GM12878 (cell line): ENCODE data around the gene SUFU. TPM values are rescaled to one million over a fixed set of nuclear protein-coding genes. Genes with fewer than 3 reads are reported as not detected.

Experiments
- ATAC-seq: fragments of 200-7000 bp; cut with Tn5 transposase; 3 replicates; pipeline ENCODE4 v1.9.1; 2020; ENCODE audit warnings: mild to moderate bottlenecking, moderate library complexity
- BruUV-seq: library from RNA; stranded (reverse); fragments of 400-500 nt; replicated peaks from 2 replicates; lab custom pipeline; 2021; lab: Mats Ljungman, UMichigan
- CTCF ChIA-PET: fragments of 300-600 bp; sonication (Branson Sonifier 250); formaldehyde crosslinking; extraction: SDS; loops from one replicate; lab custom pipeline; 2021; ENCODE audit warnings: inconsistent platforms; lab: Yijun Ruan, JAX
- POLR2A ChIA-PET: fragments of 350-600 bp; formaldehyde crosslinking; extraction: SDS; loops from one replicate; lab custom pipeline; 2021; ENCODE audit warnings: inconsistent platforms; lab: Charles Lee
- RAD21 ChIA-PET: fragments of 300-600 bp; sonication (Branson Sonifier 250); formaldehyde crosslinking; loops from one replicate; lab custom pipeline; 2023; ENCODE audit warnings: antibody characterized with exemption; ENCODE audit not compliant: unreplicated experiment; lab: Charles Lee
- SMC1A ChIA-PET: fragments of 300-600 bp; sonication (Branson Sonifier 250); formaldehyde crosslinking; loops from one replicate; lab custom pipeline; 2023; ENCODE audit not compliant: unreplicated experiment, uncharacterized antibody; lab: Charles Lee
- DNase-seq: peaks from one replicate; pipeline ENCODE4 v3.0.0-alpha.2; 2011; ENCODE audit warnings: low read depth, low spot score
- FAIRE-seq: peaks from 3 replicates; lab custom pipeline; 2011; peaks lifted over from hg19 to GRCh38; lab: Jason Lieb, UNC
- H2AFZ ChIP-seq: 2 replicates; pipeline ENCODE4 v1.6.0; 2011; ENCODE audit warnings: low read depth, low read length, control low read depth; ENCODE audit not compliant: control insufficient read depth
- H3K27ac ChIP-seq: 2 replicates; pipeline ENCODE4 v1.5.1; 2011; ENCODE audit warnings: control low read depth; ENCODE audit not compliant: control insufficient read depth, insufficient read depth
- H3K27me3 ChIP-seq, 2 experiments: replicated peaks in 1 of 2; 2 replicates each; pipeline versions ENCODE4 v1.6.0 to v1.6.1; 2011; ENCODE audit warnings: low read length in 1 of 2; ENCODE audit not compliant: control insufficient read depth in 2 of 2, insufficient read depth in 2 of 2
- H3K36me3 ChIP-seq, 2 experiments: 2 replicates each; pipeline ENCODE4 v1.5.1; 2011; ENCODE audit warnings: low read length in 1 of 2; ENCODE audit not compliant: control insufficient read depth in 2 of 2, insufficient read depth in 2 of 2
- H3K4me1 ChIP-seq: 2 replicates; pipeline ENCODE4 v1.6.1; 2011; ENCODE audit warnings: mild to moderate bottlenecking, low read length, moderate library complexity, mixed read lengths; ENCODE audit not compliant: control insufficient read depth, insufficient read depth
- H3K4me2 ChIP-seq: 2 replicates; pipeline ENCODE4 v1.6.0; 2011; ENCODE audit warnings: control low read depth; ENCODE audit not compliant: control insufficient read depth, insufficient read depth
- H3K4me3 ChIP-seq: fragments of 200-600 bp; sonication (generic); 2 replicates; pipeline ENCODE4 v1.5.1; 2016
- H3K79me2 ChIP-seq: 2 replicates; pipeline ENCODE4 v1.6.0; 2011; ENCODE audit warnings: low read length; ENCODE audit not compliant: control insufficient read depth, insufficient read depth
- H3K9ac ChIP-seq: 2 replicates; pipeline ENCODE4 v1.8.0; 2011; ENCODE audit warnings: low read length, control low read depth, mixed read lengths; ENCODE audit not compliant: control insufficient read depth, insufficient read depth
- H3K9me3 ChIP-seq: replicated peaks from 3 replicates; pipeline ENCODE4 v1.5.1; 2011; ENCODE audit warnings: mild to moderate bottlenecking, low read length; ENCODE audit not compliant: control insufficient read depth, insufficient read depth
- H4K20me1 ChIP-seq: 2 replicates; pipeline ENCODE4 v1.6.0; 2011; ENCODE audit not compliant: control insufficient read depth, insufficient read depth
- CBX5 ChIP-seq: sonication (generic); IDR thresholded peaks from 2 replicates; pipeline ENCODE4 v1.6.1; 2016; ENCODE audit warnings: low read depth, moderate library complexity, mild to moderate bottlenecking, inconsistent platforms
- CREB1 ChIP-seq: IDR thresholded peaks from 2 replicates; pipeline ENCODE4 v1.6.1; 2012; ENCODE audit warnings: low read depth, mild to moderate bottlenecking, inconsistent platforms
- EED ChIP-seq: sonication (generic); IDR thresholded peaks from 2 replicates; pipeline ENCODE4 v1.6.1; 2016; ENCODE audit warnings: antibody characterized with exemption, low read depth
- EZH2 ChIP-seq: IDR thresholded peaks from 2 replicates; pipeline ENCODE4 v1.6.1; 2012; ENCODE audit warnings: low read depth, mild to moderate bottlenecking, control low read depth, inconsistent platforms, low read length, borderline replicate concordance; ENCODE audit not compliant: control insufficient read depth
- HDAC6 ChIP-seq: fragments of 200-600 bp; sonication (generic); IDR thresholded peaks from one replicate; pipeline ENCODE4 v1.8.0; 2017; ENCODE audit warnings: antibody characterized with exemption; ENCODE audit not compliant: unreplicated experiment
- HDGF ChIP-seq: fragments of 450-650 bp; IDR thresholded peaks from 2 replicates; pipeline ENCODE4 v1.6.1; 2016; ENCODE audit warnings: antibody characterized with exemption
- IKZF2 ChIP-seq, 2 experiments: fragments of 450-650 bp; IDR thresholded peaks; 2 replicates each; pipeline ENCODE4 v1.6.1; 2017; ENCODE audit warnings: mild to moderate bottlenecking in 2 of 2, moderate library complexity in 2 of 2
- LARP7 ChIP-seq: fragments of 450-650 bp; IDR thresholded peaks from 2 replicates; pipeline ENCODE4 v1.6.1; 2017; ENCODE audit warnings: mild to moderate bottlenecking
- PAX5 ChIP-seq: IDR thresholded peaks from 2 replicates; pipeline ENCODE4 v1.6.1; 2011; ENCODE audit warnings: low read depth, low read length, borderline replicate concordance
- RUNX3 ChIP-seq: IDR thresholded peaks from 2 replicates; pipeline ENCODE4 v1.6.1; 2012; ENCODE audit warnings: low read length, inconsistent platforms
- SREBF1 ChIP-seq: IDR thresholded peaks from 2 replicates; pipeline ENCODE4 v1.6.1; 2012; ENCODE audit warnings: mild to moderate bottlenecking, low read length
- YY1 ChIP-seq: IDR thresholded peaks from 2 replicates; pipeline ENCODE4 v1.6.1; 2011; ENCODE audit warnings: low read depth, mild to moderate bottlenecking, low read length
- ZBED1 ChIP-seq: IDR thresholded peaks from 2 replicates; pipeline ENCODE4 v1.6.1; 2016; ENCODE audit warnings: borderline replicate concordance
- ZBTB40 ChIP-seq: fragments of 450-650 bp; IDR thresholded peaks from 2 replicates; pipeline ENCODE4 v1.6.1; 2016; ENCODE audit warnings: mild to moderate bottlenecking, moderate library complexity, borderline replicate concordance
- ZZZ3 ChIP-seq: IDR thresholded peaks from 2 replicates; pipeline ENCODE4 v1.6.1; 2011; ENCODE audit warnings: low read depth; ENCODE audit not compliant: control insufficient read depth, insufficient read length
- WGBS: methylation state at CpG from one replicate; pipeline ENCODE4 v1.1.6; 2016; ENCODE audit warnings: low lambda C conversion rate; ENCODE audit not compliant: insufficient replicate concordance, insufficient coverage; ENCODE audit errors: missing lambda C conversion rate; 5-methylcytosine and 5-hydroxymethylcytosine counted together
- in situ Hi-C: fragments of 300-500 bp; cut with MboI; formaldehyde crosslinking; loops from 9 replicates; pipeline ENCODE4 v1.14.3; 2018; ENCODE audit warnings: mixed read lengths
- intact Hi-C: fragments of 100-400 bp; cut with micrococcal nuclease; formaldehyde crosslinking; loops from one replicate; pipeline ENCODE4 v1.14.2; 2022; ENCODE audit not compliant: unreplicated experiment
- polyA plus RNA-seq, 11 experiments: library from polyadenylated mRNA; depleted of rRNA in 4 of 11; unstranded in 6 of 11; stranded (reverse) in 5 of 11; fragments of >200 nt; fragmentation: Nextera tagmentation in 4 of 11; fragmentation: Illumina TruSeq in 1 of 11; extraction: Ambion mirVana in 4 of 11; extraction: Trizol in 1 of 11; gene quantifications; 1 replicate in 1 of 11; 2 replicates in 10 of 11; pipeline versions ENCODE4 v1.2.1 to v1.2.3, GENCODE V29; 2011 to 2016; ENCODE audit warnings: inconsistent platforms in 2 of 11, missing spikeins in 2 of 11, low read depth in 1 of 11
- total RNA-seq, 4 experiments: library from RNA; depleted of rRNA in 3 of 4; stranded (reverse); fragments of >200 nt in 3 of 4; fragmentation: Illumina TruSeq in 1 of 4; extraction: Trizol in 1 of 4; gene quantifications; 2 replicates each; pipeline versions ENCODE4 v1.2.1 to v1.2.3, GENCODE V29; 2013 to 2021
- TF ChIP-seq, protein P1 (sequence below): fragments of 450-650 bp; IDR thresholded peaks from 2 replicates; pipeline ENCODE4 v1.6.1; 2017; ENCODE audit warnings: low read depth, mild to moderate bottlenecking, moderate library complexity
- TF ChIP-seq, protein P2 (sequence below): fragments of 450-650 bp; IDR thresholded peaks from 2 replicates; pipeline ENCODE4 v1.6.1; 2016; ENCODE audit warnings: mild to moderate bottlenecking

Gene SUFU
- total and polyA plus RNA-seq, 10 of the 15 experiments (the other 5 are each of a cell fraction or from before 2014, with no cell fraction given): 0.68 to 7.7 (median 2.4) TPM

GRCh38 chr10:102673819-102674511 lies 170.2 kb downstream of the SUFU start:
- H3K4me3 ChIP-seq: no peak overlapping the region; the same call in 1 of the 2 replicates
- H3K4me1 ChIP-seq: peaks cover 28% of the 10 kb centered on the region
- peak overlapping the region; percentile 49 for H2AFZ ChIP-seq
- CTCF ChIA-PET: interaction anchor here (0.7 to 8.7 kb wide), 10 partner anchors 10 to 604 kb away, joined by 3 to 128 read pairs (median 18); partner anchors contain the start of genes ACTR1A, ARL3, SFXN2 and SUFU
- no peak for DNase-seq
- H3K27ac ChIP-seq: no peak overlapping the region
- H3K79me2 ChIP-seq: no peaks in the 10 kb centered on the region
- ATAC-seq: peak; percentile 58
- H4K20me1 ChIP-seq: no peaks in the 10 kb centered on the region
- BruUV-seq: no TSS peak
- H3K36me3 ChIP-seq: no peaks in the 10 kb centered on the region
- no peaks in the 10 kb centered on the region for H3K9me3 ChIP-seq
- SMC1A ChIA-PET: interaction anchor here (1.0 to 8.2 kb wide), 15 partner anchors 10 to 228 kb away, joined by 3 to 140 read pairs (median 5); partner anchors contain the start of genes ACTR1A, ARL3, SFXN2 and TRIM8
- 42% methylated on average over 18 of the region's 19 CpGs for WGBS
- RAD21 ChIA-PET: interaction anchor here (0.8 to 8.4 kb wide), 12 partner anchors 10 to 172 kb away, joined by 3 to 140 read pairs (median 4); partner anchors contain the start of genes ACTR1A, ARL3, CYP17A1 and SFXN2
- in situ Hi-C loops: no loop called here
- H3K27me3 ChIP-seq: no peaks in the 10 kb centered on the region
- POLR2A ChIA-PET: interaction anchor here (0.8 to 7.3 kb wide), 12 partner anchors 7 to 169 kb away, joined by 3 to 151 read pairs (median 14); partner anchors contain the start of genes ARL3, SFXN2 and TRIM8
- peak overlapping the region; percentile 52 for H3K4me2 ChIP-seq
- FAIRE-seq: no peak
- intact Hi-C loops: no loop called here
- H3K9ac ChIP-seq: no peak overlapping the region
- TF ChIP-seq, protein P1, sequence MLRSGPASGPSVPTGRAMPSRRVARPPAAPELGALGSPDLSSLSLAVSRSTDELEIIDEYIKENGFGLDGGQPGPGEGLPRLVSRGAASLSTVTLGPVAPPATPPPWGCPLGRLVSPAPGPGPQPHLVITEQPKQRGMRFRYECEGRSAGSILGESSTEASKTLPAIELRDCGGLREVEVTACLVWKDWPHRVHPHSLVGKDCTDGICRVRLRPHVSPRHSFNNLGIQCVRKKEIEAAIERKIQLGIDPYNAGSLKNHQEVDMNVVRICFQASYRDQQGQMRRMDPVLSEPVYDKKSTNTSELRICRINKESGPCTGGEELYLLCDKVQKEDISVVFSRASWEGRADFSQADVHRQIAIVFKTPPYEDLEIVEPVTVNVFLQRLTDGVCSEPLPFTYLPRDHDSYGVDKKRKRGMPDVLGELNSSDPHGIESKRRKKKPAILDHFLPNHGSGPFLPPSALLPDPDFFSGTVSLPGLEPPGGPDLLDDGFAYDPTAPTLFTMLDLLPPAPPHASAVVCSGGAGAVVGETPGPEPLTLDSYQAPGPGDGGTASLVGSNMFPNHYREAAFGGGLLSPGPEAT: 0 out of 2 replicates have a peak, but pooled peaks have one; percentile 18
- TF ChIP-seq CREB1 (peak; percentile 76), IKZF2 (IDR thresholded peaks at IDR 0.05) (0 out of 4 replicates have a peak, but pooled peaks have one; percentile 11 to 15), EED (0 out of 2 replicates have a peak, but pooled peaks have one; percentile 37), ZBTB40 (peak; percentile 52; the same call in 1 of the 2 replicates), HDAC6 (no peak), ZBED1 (no peak), YY1 (peak; percentile 74), ZZZ3 (no peak), HDGF (0 out of 2 replicates have a peak, but pooled peaks have one; percentile 23), LARP7 (0 out of 2 replicates have a peak, but pooled peaks have one; percentile 44), PAX5 (no peak), EZH2 (no peak), SREBF1 (no peak), CBX5 (no peak), RUNX3 (peak; percentile 72)
- TF ChIP-seq, protein P2, sequence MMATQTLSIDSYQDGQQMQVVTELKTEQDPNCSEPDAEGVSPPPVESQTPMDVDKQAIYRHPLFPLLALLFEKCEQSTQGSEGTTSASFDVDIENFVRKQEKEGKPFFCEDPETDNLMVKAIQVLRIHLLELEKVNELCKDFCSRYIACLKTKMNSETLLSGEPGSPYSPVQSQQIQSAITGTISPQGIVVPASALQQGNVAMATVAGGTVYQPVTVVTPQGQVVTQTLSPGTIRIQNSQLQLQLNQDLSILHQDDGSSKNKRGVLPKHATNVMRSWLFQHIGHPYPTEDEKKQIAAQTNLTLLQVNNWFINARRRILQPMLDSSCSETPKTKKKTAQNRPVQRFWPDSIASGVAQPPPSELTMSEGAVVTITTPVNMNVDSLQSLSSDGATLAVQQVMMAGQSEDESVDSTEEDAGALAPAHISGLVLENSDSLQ: peak; percentile 91
